GM12892 (cell line): ENCODE results near the gene TRPM3.
"Not testable (repeated sequence)": the region's sequence is repeated elsewhere in the genome, so short reads cannot be mapped to it uniquely, and the experiment has no call there.

Experiments used
- DNase-seq: peaks from one replicate; pipeline ENCODE4 v3.0.0; 2011; ENCODE audit not compliant: insufficient read length
- FAIRE-seq: peaks from 2 replicates; lab custom pipeline; 2011; peaks lifted over from hg19 to GRCh38; lab: Jason Lieb, UNC
- POLR2A ChIP-seq: IDR thresholded peaks from 2 replicates; pipeline ENCODE4 v1.6.1; 2011; ENCODE audit warnings: low read depth, low read length, control low read depth
- POLR2AphosphoS5 ChIP-seq: IDR thresholded peaks from 2 replicates; pipeline ENCODE4 v1.6.1; 2011; ENCODE audit warnings: low read depth, low read length, control low read depth
- TAF1 ChIP-seq: IDR thresholded peaks from 2 replicates; pipeline ENCODE4 v1.6.1; 2011; ENCODE audit warnings: low read depth, mild to moderate bottlenecking, control low read depth, low read length, borderline replicate concordance

Gene TRPM3

DNA sequence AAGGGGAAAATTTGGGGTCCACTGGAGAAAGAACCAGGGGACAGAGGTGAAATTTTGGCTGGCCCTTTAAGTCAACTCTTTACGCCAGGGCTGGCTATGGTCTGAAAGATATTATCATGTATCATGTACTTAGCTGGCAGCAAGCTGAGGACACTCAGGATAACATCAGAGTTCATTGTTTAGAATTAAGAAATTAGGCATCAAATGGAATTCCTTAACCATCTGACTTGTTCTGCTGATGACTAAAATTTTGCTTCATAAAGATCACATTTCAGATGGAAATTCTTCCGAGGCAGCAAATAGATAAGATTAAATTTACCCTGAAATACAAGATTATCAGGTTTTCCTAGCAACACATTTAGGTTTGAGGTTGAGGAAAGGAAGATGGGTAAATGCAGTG, 437.6 kb downstream of the TRPM3 start:
- no peak for DNase-seq
- FAIRE-seq = no peak

DNA sequence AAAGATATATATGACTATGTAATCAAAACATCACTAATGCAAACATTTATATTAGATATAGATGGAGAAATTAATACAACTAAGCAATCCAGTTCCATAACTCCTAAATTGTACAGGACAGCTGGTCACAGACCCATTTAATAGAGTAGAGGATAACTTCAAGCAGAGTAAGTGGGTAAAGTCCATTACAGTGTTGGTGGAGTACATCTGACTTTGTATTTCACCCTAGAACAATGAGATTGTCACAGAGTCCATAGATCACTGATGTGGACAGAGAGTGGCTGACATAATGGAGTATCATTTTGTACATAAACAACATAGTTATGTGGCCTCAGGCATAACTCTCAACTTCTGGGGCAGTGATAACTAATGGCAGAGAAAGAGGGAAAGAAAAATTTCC, 439.1 kb downstream of the TRPM3 start:
- FAIRE-seq = no peak
- TF ChIP-seq TAF1 = no peak
- TF ChIP-seq POLR2AphosphoS5 = no peak
- TF ChIP-seq POLR2A = no peak
- no peak for DNase-seq

More for the DNA sequence above, 437.6 kb downstream of the TRPM3 start:
- TF ChIP-seq POLR2AphosphoS5 (no peak), POLR2A (no peak), TAF1 (no peak)

DNA sequence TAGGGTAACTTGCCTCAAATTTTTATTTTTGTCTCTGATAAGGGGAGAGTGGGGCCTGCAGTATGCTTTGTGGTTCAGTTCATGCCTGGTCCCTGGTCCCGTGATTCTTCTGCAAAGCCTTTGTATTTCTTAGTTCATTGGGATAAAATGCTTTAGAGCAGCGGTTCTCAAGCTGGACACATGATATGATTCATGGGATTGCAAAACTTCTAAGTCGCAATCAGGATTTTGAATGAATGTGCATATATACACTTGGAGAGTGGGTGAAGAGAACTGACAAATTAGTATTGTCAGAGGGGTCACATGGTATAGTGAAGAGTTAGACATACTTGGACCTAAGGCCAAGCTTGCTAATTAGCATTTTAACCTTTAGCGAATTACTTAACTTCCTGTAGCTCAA, 441.6 kb downstream of the TRPM3 start:
- no peak for TF ChIP-seq POLR2A
- no peak for TF ChIP-seq TAF1
- no peak for TF ChIP-seq POLR2AphosphoS5
- DNase-seq (no peak), FAIRE-seq (no peak)

DNA sequence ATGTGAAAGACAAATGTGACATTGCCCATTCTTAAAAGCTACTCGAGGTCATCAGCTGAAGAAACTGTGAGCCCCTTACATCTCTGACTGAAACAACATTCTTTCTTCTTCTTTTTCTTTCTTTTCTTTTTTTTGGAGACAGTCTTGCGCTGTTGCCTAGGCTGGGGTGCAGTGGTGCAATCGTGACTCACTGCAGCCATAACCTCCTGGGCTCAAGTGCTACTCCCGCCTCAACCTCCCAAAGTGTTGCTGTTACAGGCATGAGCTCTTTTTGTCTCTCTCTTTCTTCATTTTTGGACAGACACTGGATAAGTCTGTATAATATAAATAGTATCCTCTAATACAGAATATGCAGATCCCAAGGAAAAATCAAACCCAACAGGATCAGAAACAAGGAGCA, 443.3 kb downstream of the TRPM3 start:
- TF ChIP-seq POLR2AphosphoS5 = no peak
- TF ChIP-seq POLR2A = no peak
- TF ChIP-seq TAF1 = no peak
- DNase-seq (no peak), FAIRE-seq (no peak)

DNA sequence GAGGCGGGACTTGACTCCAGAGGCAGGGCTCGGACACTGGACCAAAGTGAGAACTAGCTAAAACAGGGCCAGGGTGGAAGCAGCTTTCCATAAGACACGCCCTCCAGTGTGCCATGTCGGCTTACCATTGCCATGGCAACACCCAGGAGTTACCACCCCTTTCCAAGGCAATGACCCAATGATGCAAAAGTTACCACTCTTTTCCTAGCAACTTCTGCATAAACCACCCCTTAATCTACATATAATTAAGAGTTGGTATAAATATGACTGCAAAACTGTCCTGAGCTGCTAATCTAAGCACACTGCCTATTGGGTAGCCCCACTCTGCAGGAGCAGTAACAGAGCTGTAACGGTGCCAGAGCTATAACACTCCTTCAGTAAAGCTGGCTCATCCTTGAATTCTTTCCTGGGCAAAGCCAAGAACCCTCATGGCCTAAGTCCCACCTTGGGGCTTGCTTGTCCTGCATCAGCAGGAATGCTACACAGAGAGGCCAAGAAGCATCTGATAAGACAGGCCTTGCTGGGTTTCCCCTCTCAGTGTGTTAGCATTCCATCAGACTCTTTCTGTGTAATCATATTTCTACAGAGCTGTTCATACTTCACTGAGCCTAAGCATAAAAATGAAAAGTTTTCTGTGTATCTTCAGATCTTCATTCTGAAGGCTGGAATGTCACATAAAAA, 444.2 kb downstream of the TRPM3 start:
- FAIRE-seq = no peak
- no peak for TF ChIP-seq TAF1
- no peak for TF ChIP-seq POLR2AphosphoS5
- no peak for TF ChIP-seq POLR2A
- DNase-seq = no peak

DNA sequence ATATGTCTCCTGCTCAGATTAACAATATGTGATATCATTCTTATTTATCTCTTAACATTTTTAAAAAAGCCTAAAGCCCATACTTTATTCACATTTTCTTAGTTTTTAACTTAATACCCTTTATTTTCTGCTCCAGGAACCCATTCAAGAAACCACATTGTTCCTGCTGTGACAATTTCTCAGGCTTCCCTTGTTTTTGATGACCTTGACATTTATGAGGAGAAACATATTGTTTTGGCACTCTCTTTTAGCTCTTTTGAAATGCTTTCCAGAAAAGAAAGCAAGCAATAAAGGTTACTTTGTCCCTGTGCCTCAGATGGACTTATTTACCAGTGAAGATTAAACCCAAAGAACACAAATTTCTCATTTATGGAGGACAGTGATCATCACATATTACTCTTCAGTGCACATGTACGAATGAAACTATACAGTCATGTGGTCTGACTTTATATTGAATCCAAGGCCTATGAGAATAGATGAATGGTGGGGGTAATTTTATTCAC, 445.5 kb downstream of the TRPM3 start:
- TF ChIP-seq POLR2A (no peak), POLR2AphosphoS5 (no peak), TAF1 (no peak)
- DNase-seq = no peak
- FAIRE-seq = no peak

DNA sequence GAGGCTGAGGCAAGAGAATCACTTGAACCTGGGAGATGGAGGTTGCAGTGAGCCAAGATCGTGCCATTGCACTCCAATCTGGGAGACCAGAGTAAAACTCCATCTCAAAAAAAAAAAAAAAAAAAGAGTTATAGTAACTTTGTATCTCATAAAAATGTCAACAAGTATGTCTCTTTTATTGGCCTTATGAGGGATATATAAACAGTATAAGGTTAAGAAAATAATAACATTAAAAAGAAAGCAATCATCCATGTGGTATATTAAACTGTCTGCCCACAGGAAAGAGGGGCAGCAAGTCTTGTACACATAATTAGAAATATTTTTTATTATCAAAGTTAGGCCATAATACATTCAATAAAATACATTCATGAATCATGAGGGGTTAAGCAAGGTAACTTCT, 447.6 kb downstream of the TRPM3 start:
- FAIRE-seq (no peak), DNase-seq (no peak)
- TF ChIP-seq POLR2A (no peak), POLR2AphosphoS5 (no peak), TAF1 (no peak)

DNA sequence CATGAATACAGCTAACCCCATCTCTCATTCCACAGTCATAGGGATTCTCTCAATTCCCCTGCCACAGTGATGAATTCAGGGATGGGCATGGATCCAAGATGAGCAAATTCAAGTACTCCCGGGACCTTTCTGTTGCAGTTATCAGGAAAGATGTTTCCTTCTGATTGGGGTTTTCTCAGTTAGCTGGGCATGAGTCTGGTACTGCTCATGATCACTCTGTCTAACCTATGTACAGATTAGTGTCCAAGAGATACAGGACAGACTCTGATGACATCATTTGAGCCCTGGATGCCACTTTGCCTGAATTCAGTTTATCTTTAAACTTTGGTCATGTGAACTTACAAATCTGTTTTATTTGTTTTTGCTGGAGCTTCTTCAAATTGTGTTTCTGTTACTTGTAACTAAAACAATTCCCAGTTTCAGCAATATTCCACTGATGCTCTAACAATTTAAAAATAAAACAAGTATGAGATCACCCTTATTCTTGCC, 449.2 kb downstream of the TRPM3 start:
- FAIRE-seq = no peak
- DNase-seq = no peak
- TF ChIP-seq TAF1 (no peak), POLR2A (no peak), POLR2AphosphoS5 (no peak)

DNA sequence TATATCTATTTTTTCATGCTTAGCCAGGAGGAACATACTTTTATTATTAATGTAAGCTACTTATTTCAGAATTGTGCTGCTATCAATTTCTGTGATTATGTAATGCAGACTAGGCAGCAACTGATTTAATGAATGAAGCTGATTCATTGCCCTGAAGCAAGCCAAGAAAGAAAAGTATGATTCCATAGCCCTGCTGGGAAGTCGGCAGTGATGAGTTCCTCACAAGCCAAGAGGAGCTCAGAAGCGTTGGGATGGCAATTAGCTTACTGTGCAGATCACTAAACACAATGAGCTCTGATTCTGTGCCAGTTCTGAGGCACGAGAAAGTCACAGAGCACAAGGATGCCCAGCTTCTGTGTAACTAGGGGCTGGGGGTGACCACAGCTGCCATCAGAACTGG, 452.7 kb downstream of the TRPM3 start:
- TF ChIP-seq POLR2AphosphoS5 (no peak), POLR2A (no peak), TAF1 (no peak)
- FAIRE-seq = no peak
- no peak for DNase-seq

DNA sequence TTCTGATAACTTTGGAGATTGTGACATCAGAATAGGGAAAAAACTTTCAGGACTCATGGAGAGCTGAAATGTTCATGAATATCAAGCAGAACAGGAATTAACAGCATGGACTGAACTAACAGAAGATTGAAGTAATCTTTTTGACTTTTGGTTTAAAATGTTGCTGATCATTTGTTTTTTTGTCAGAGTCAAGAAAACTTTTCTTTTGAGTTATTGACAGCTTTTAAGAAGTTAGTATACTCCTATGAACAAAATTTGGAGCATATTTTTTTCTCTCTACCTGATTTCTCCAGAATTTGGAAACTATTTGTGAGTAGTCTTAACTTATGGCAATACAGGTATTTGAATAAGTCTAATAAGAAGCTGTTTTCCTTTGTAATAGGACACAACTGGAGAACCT, 462.7 kb downstream of the TRPM3 start:
- FAIRE-seq = no peak

DNA sequence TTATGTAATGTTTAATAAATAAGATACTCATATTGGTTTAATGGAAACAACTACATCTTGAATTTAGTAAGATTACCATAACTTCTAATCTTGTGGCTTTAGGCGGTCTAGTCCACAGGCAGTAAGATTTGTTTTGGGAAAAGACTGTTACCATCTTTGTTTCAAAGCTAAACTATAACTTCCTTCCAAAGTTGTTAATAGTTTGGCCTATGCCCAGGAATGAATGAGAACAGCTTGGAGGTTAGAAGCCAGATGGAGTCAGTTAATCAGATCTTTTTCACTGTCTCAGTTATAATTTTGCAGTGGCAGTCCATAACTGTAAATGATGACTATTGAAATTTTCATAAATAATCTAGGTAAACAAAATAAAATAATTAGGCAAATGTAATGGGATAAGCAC, 465.1 kb downstream of the TRPM3 start:
- TF ChIP-seq POLR2AphosphoS5 (no peak), TAF1 (no peak), POLR2A (no peak)
- DNase-seq (no peak), FAIRE-seq (no peak)

More for the DNA sequence above, 462.7 kb downstream of the TRPM3 start:
- TF ChIP-seq POLR2A (no peak), POLR2AphosphoS5 (no peak), TAF1 (no peak)
- DNase-seq = no peak

DNA sequence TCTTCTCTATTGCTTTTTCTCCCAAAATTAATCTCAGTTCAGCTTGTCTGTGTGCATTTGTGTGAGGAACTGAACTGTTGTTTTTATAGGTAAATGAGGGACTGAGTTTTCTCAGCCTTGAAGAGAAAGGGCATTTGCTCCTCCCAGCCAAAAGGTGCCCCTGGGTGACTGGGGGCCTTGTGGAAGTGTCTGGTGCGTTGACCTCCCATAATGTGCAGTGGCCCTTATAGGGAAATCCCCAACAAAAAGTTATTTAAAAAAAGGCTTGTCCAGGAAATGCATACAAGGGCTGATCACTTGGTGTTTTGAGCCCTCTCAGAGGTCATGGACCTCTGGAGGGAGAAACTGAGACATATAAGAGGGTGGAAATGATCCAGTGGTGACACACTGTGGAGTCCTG, 467.3 kb downstream of the TRPM3 start:
- FAIRE-seq (no peak), DNase-seq (no peak)
- TF ChIP-seq POLR2AphosphoS5 = no peak
- no peak for TF ChIP-seq TAF1
- no peak for TF ChIP-seq POLR2A

DNA sequence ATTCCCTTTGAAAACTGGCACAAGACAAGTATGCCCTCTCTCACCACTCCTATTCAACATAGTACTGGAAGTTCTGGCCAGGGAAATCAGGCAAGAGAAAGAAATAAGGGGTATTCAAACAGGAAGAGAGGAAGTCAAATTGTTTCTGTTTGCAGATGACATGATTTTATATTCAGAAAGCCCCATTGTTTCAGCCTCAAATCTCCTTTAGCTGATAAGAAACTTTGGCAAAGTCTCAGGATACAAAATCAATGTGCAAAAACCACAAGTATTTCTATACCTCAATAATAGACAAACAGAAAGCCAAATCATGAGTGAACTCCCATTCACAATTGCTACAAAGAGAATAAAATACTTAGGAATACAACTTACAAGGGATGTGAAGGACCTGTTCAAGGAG, 476.8 kb downstream of the TRPM3 start:
- not testable (repeated sequence) for FAIRE-seq, DNase-seq
